GM20000 (cell line): ENCODE results near the gene KCNH8.

Source experiments
- DNase-seq: peaks from one replicate; pipeline ENCODE4 v3.0.0; 2012; ENCODE audit warnings: low spot score
- TF ChIP-seq, protein P1 (sequence below): IDR thresholded peaks from 2 replicates; pipeline ENCODE4 v1.5.1; 2012; ENCODE audit warnings: mild to moderate bottlenecking, control low read depth; ENCODE audit errors: extremely low read depth, missing control alignments

KCNH8 gene

GRCh38 chr3:19489936-19490335 is 341.6 kb downstream of the KCNH8 start:
- no peak for DNase-seq
- TF ChIP-seq, protein P1, sequence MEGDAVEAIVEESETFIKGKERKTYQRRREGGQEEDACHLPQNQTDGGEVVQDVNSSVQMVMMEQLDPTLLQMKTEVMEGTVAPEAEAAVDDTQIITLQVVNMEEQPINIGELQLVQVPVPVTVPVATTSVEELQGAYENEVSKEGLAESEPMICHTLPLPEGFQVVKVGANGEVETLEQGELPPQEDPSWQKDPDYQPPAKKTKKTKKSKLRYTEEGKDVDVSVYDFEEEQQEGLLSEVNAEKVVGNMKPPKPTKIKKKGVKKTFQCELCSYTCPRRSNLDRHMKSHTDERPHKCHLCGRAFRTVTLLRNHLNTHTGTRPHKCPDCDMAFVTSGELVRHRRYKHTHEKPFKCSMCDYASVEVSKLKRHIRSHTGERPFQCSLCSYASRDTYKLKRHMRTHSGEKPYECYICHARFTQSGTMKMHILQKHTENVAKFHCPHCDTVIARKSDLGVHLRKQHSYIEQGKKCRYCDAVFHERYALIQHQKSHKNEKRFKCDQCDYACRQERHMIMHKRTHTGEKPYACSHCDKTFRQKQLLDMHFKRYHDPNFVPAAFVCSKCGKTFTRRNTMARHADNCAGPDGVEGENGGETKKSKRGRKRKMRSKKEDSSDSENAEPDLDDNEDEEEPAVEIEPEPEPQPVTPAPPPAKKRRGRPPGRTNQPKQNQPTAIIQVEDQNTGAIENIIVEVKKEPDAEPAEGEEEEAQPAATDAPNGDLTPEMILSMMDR, result no peak

- no peak for DNase-seq
- TF ChIP-seq, protein P1, result no peak
Measured at GRCh38 chr3:19506171-19506570, 357.9 kb downstream of the KCNH8 start.

GRCh38 chr3:19522305-19522704 is 374.0 kb downstream of the KCNH8 start:
- TF ChIP-seq, protein P1, result no peak
- no peak for DNase-seq

GRCh38 chr3:19526071-19526470 is 377.8 kb downstream of the KCNH8 start:
- no peak for DNase-seq
- TF ChIP-seq, protein P1, result no peak

DNA sequence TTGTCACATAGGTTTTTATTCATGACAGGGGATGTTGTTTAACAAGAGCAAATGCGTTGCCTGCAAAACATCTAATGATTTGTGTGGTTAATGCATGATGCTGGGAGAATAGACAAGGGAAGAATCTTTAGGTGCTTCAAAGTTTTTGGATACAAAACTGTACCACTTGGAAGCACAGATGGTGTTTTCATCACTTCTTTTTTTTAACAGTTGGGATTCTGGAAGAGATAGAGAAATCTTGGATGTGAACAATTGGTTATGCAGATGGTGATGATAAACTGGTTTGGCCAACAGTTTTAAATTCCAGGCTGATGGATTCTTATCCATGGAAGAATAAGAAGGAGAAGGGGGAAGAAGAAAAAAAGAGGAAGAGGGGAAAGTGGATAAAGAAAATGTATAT is 379.4 kb downstream of the KCNH8 start:
- no peak for DNase-seq
- TF ChIP-seq, protein P1, result no peak

DNA sequence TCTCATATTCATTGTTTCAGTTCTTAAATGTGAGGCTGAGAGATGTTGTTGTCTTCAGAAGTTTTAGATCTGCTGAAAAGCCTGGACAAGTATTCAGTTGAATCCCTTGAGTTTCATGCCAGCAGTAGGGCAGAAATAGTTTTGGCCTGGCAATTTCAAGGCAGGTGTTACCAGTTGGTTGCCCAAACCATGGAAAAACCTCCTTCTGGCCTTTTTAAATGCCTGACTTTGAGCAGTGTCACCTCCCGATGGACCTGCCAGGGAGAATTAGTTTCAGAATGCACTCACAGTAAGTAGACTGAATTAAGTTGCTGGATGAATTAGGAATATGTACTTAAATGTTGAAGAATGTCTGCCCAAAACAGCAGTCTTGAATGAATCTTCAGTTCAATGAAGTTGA is 383.1 kb downstream of the KCNH8 start:
- DNase-seq, result no peak

DNA sequence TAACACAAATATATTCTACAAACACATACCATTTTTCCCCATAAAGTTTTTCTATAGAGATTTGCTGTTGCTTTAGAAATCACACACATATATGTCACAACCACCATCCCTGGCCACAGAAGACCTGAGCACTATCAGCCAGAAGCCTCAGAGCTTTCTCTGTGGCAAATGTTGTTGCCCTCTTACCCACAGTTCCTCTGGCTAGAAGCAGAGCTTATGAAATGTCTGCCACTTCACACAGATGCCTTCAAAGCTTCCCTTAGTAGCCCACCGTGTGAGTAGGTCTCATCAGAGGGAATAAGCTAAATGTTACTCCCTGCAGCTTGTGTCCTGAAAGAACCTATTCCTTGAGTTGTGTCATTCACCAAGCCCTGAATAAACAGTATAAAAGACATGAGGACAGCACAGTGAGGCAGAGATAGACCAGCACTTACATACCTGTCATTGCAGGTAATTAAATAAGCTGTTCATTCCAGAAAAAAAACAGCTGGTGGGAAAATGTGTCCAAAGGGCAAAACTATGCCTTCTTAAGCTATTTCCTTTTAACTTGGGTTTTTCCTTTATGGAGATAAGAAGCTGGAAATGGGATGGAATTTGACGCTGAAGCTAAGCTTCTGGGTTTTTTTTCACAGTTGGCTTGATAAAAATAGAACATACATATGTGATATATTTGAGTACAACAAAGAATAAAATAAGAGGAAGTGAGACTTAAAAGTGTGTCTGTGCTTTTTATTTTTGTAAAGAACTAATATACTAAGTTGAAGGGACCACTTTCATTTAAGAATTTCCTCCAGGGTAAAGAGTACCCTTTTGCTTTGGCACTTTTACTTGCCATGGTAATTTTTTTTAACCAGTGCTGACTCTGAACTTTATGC is 391.4 kb downstream of the KCNH8 start:
- TF ChIP-seq, protein P1, result no peak
- peak; percentile 17 for DNase-seq

More for the DNA sequence above, 383.1 kb downstream of the KCNH8 start:
- TF ChIP-seq, protein P1, result no peak
